K562 (cell line): ENCODE results near the gene AGPAT2. TPM values are rescaled to one million over a fixed set of nuclear protein-coding genes. Genes with fewer than 3 reads are reported as not detected.
A peak's percentile ranks its signal among the peaks of the same experiment; 100 is the strongest.

Source experiments
- ATF6 ChIP-seq: sonication (generic); formaldehyde crosslinking; IDR thresholded peaks from 2 replicates; pipeline ENCODE4 v1.4.0; 2020; ENCODE audit warnings: mild to moderate bottlenecking, missing genetic modification reagents
- BRF1 ChIP-seq: IDR thresholded peaks from 3 replicates; pipeline ENCODE4 v1.6.1; 2011; ENCODE audit warnings: borderline replicate concordance, mild to moderate bottlenecking; ENCODE audit not compliant: insufficient read length; ENCODE audit errors: extremely low read depth
- GTF3C2 ChIP-seq: IDR thresholded peaks from 3 replicates; pipeline ENCODE4 v1.6.1; 2011; ENCODE audit warnings: borderline replicate concordance, mild to moderate bottlenecking, moderate library complexity; ENCODE audit not compliant: insufficient read length; ENCODE audit errors: extremely low read depth
- KAT7 ChIP-seq: sonication (generic); formaldehyde crosslinking; IDR thresholded peaks from 2 replicates; pipeline ENCODE4 v1.8.0; 2022; ENCODE audit warnings: missing genetic modification reagents, mild to moderate bottlenecking, borderline replicate concordance
- SPI1 ChIP-seq: IDR thresholded peaks from 2 replicates; pipeline ENCODE4 v1.6.1; 2011; ENCODE audit warnings: low read depth, low read length, control low read depth, borderline replicate concordance
- THAP7 ChIP-seq: fragments of 250-450 bp; sonication (Bioruptor Pico); IDR thresholded peaks from 2 replicates; pipeline ENCODE4 v1.5.0; 2021
- ZBTB40 ChIP-seq, 2 experiments: fragments of 450-650 bp in 1 of 2; sonication (generic) in 1 of 2; formaldehyde crosslinking in 1 of 2; IDR thresholded peaks; 2 replicates each; pipeline versions ENCODE4 v1.7.1 to v1.9.0; 2016 to 2022; ENCODE audit warnings: inconsistent platforms in 1 of 2, mild to moderate bottlenecking in 1 of 2, missing genetic modification reagents in 1 of 2
- ZNF41 ChIP-seq: fragments of 250-450 bp; sonication (Bioruptor Pico); conservative IDR thresholded peaks from 2 replicates; pipeline ENCODE4 v1.4.0; 2020; ENCODE audit warnings: mild to moderate bottlenecking
- ZNF584 ChIP-seq: fragments of 200-800 bp; sonication (Bioruptor generic); IDR thresholded peaks from 2 replicates; pipeline ENCODE4 v1.6.1; 2016; ENCODE audit warnings: low read depth, mild to moderate bottlenecking, missing genetic modification characterization, missing compliant biosample characterization
- ZNF589 ChIP-seq: fragments of 200-800 bp; sonication (Bioruptor generic); IDR thresholded peaks from 2 replicates; pipeline ENCODE4 v1.6.1; 2016; ENCODE audit warnings: low read depth, missing genetic modification characterization, missing compliant biosample characterization
- polyA plus RNA-seq, 8 experiments: library from polyadenylated mRNA; depleted of rRNA in 4 of 8; stranded (reverse) in 5 of 8; unstranded in 3 of 8; fragments of >200 nt; fragmentation: Nextera tagmentation in 2 of 8; fragmentation: Illumina TruSeq in 1 of 8; extraction: Ambion mirVana in 2 of 8; extraction: Trizol in 1 of 8; gene quantifications; 2 replicates each; pipeline versions ENCODE4 v1.2.1 to v1.2.3, GENCODE V29; 2011 to 2014; ENCODE audit warnings: inconsistent platforms in 1 of 8, missing spikeins in 1 of 8
- total RNA-seq, 7 experiments: library from RNA; depleted of rRNA in 6 of 7; stranded (reverse); fragments of >200 nt in 6 of 7; fragmentation: Illumina TruSeq in 2 of 7; extraction: Trizol in 2 of 7; gene quantifications; 2 replicates each; pipeline versions ENCODE4 v1.2.1 to v1.2.3, GENCODE V29; 2011 to 2021; ENCODE audit warnings: low replicate concordance in 1 of 7

AGPAT2 gene
- total and polyA plus RNA-seq, 9 of the 15 experiments (the other 6 are each of a cell fraction or from before 2014, with no cell fraction given), result 0.13 to 54.5 (median 23.9) TPM

GRCh38 chr9:136664000-136664915, 23.0 kb downstream of the AGPAT2 start (continued):
- TF ChIP-seq KAT7 (CRISPR knock-in tag) (0 out of 2 replicates have a peak, but pooled peaks have one; percentile 19), ZNF584 (CRISPR knock-in tag) (no peak), ZBTB40 (IDR thresholded peaks at IDR 0.05) (no peak), ZBTB40 (CRISPR knock-in tag; IDR thresholded peaks at IDR 0.05) (no peak), THAP7 (CRISPR knock-in tag) (no peak), ATF6 (CRISPR knock-in tag) (no peak), ZNF589 (no peak), ZNF41 (no peak), BRF1 (no peak), GTF3C2 (no peak), SPI1 (no peak)
